ENCODE results near the gene TMEM132C. TPM values are rescaled to one million over a fixed set of nuclear protein-coding genes. Genes with fewer than 3 reads are reported as not detected.

TMEM132C gene
- total and polyA plus RNA-seq, 2 of the 13 experiments (the other 11 are each of a cell fraction or from before 2014, with no cell fraction given): not detected

DNA sequence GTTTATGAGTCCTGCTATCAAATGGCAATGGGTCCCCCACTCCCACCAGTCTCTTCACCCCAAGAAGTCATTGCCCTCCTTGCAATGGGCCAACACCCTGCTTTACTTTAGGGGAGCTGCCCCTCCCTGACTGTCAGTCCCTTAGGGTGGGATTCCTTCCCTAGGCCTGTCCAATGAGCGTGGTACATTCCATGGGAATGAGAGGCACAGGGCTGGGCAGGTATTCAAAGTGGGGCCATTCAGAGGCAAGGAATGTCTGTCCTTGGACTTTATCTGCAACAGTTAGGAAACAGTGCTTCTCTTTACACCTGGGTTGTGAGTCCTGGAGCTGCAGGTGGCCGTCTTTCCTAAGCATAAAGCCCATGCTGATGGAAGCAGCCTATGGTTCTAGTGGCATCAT is 40.8 kb downstream of the TMEM132C start (continued):
- TF ChIP-seq, protein P1, sequence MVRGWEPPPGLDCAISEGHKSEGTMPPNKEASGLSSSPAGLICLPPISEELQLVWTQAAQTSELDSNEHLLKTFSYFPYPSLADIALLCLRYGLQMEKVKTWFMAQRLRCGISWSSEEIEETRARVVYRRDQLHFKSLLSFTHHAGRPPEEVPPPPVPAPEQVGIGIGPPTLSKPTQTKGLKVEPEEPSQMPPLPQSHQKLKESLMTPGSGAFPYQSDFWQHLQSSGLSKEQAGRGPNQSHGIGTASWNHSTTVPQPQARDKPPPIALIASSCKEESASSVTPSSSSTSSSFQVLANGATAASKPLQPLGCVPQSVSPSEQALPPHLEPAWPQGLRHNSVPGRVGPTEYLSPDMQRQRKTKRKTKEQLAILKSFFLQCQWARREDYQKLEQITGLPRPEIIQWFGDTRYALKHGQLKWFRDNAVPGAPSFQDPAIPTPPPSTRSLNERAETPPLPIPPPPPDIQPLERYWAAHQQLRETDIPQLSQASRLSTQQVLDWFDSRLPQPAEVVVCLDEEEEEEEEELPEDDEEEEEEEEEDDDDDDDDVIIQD (CRISPR knock-in tag; IDR thresholded peaks at IDR 0.05; ENCODE audit: low read depth): no peak
- no peak for TF ChIP-seq FOXJ3 (CRISPR knock-in tag; IDR thresholded peaks at IDR 0.05; ENCODE audit: borderline replicate concordance)
- TF ChIP-seq ZNF766 (CRISPR knock-in tag; IDR thresholded peaks at IDR 0.05; ENCODE audit: borderline replicate concordance): no peak
- TF ChIP-seq, protein P2, sequence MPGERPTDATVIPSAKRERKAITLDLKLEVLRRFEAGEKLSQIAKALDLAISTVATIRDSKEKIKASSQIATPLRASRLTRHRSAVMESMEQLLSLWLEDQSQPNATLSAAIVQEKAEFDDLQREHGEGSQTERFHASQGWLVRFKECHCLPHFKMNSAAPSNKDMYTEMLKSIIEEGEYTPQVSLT (CRISPR knock-in tag; IDR thresholded peaks at IDR 0.05; ENCODE audit: borderline replicate concordance, low read depth): no peak
- TF ChIP-seq ZSCAN21 (CRISPR knock-in tag; IDR thresholded peaks at IDR 0.05; ENCODE audit: borderline replicate concordance): no peak
- TF ChIP-seq KDM1A (CRISPR knock-in tag; IDR thresholded peaks at IDR 0.05): no peak
- TF ChIP-seq RFXAP (CRISPR knock-in tag; IDR thresholded peaks at IDR 0.05; ENCODE audit: borderline replicate concordance): no peak

DNA sequence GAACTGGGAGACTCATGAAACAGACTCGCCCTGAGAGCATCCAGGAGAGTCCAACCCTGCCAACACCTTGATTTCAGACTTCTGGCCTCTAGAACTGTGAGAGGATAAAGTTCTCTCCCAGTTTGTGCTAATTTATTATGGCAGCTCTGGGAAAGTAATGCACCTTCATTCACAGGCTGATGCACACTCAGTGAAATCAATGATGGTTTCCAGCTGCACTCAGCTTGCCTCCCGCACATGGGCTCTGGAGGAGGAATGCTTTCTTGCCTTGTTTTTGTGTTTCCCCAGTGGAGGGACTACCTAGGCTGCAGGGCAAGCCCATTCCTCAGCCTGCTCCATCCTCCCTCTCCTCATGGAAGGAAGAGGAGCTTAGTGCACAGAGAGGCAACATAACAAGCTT is 45.7 kb downstream of the TMEM132C start:
- in situ Hi-C loops (cut with HindIII; ENCODE audit: extremely low pct_ligation_motif_present, low pct_unique_long_range_greater_than_20kb): no loop called here
- BruUV-seq (replicated peaks): no TSS peak
- Histone ChIP-seq H3K79me2 (ENCODE audit: insufficient read depth, low read length) (no peaks in the 10 kb centered on the region), H3K4me2 (ENCODE audit: low read depth, low read length) (no peak overlapping the region), H4K20me1 (ENCODE audit: insufficient read depth, low read length) (no peaks in the 10 kb centered on the region), H2AFZ (ENCODE audit: low read length) (no peak overlapping the region), H3K9ac (ENCODE audit: insufficient read depth, low read depth, low read length) (no peak overlapping the region), H3K4me1 (ENCODE audit: insufficient read depth, low read length) (no peaks in the 10 kb centered on the region), H3K4me3 (replicated peaks in 1 of 3; ENCODE audit: insufficient read depth in 1 of 3, low read depth in 2 of 3, low read length in 3 of 3) (no peak overlapping the region), H3K9me3 (ENCODE audit: low read length) (no peaks in the 10 kb centered on the region), H3K27me3 (ENCODE audit: control insufficient read depth in 1 of 2, insufficient read depth in 2 of 2, low read length in 2 of 2) (peaks cover 2 to 3% of the 10 kb centered on the region in 2 experiments; a peak in 3 of 5 replicates), H3K27ac (ENCODE audit: extremely low read length, insufficient read depth, low read length) (no peak overlapping the region), H3K36me3 (replicated peaks in 1 of 2; ENCODE audit: control insufficient read depth in 1 of 2, insufficient read depth in 2 of 2, low read length in 2 of 2) (no peaks in the 10 kb centered on the region)
- FAIRE-seq (no peak), DNase-seq (ENCODE audit: low spot score) (no peak), ATAC-seq (no peak)
- CTCF ChIA-PET (ENCODE audit: low intra/inter-chr PET ratio, low total read pairs): no interaction called here
- intact Hi-C loops (cut with micrococcal nuclease; ENCODE audit: unreplicated experiment): no loop called here
- POLR2A ChIA-PET: no interaction called here
- 0% methylated on average over 2 of the region's 2 CpGs for WGBS (ENCODE audit: low lambda C conversion rate)
- TF ChIP-seq SALL1 (CRISPR knock-in tag; IDR thresholded peaks at IDR 0.05): no peak
- TF ChIP-seq BRCA1 (CRISPR knock-in tag; IDR thresholded peaks at IDR 0.05): no peak
- no peak for TF ChIP-seq FOXK2 (IDR thresholded peaks at IDR 0.05)
- TF ChIP-seq, protein P3, sequence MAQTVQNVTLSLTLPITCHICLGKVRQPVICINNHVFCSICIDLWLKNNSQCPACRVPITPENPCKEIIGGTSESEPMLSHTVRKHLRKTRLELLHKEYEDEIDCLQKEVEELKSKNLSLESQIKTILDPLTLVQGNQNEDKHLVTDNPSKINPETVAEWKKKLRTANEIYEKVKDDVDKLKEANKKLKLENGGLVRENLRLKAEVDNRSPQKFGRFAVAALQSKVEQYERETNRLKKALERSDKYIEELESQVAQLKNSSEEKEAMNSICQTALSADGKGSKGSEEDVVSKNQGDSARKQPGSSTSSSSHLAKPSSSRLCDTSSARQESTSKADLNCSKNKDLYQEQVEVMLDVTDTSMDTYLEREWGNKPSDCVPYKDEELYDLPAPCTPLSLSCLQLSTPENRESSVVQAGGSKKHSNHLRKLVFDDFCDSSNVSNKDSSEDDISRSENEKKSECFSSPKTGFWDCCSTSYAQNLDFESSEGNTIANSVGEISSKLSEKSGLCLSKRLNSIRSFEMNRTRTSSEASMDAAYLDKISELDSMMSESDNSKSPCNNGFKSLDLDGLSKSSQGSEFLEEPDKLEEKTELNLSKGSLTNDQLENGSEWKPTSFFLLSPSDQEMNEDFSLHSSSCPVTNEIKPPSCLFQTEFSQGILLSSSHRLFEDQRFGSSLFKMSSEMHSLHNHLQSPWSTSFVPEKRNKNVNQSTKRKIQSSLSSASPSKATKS (CRISPR knock-in tag; IDR thresholded peaks at IDR 0.05): no peak
- TF ChIP-seq ZFP62 (CRISPR knock-in tag; IDR thresholded peaks at IDR 0.05): no peak
- TF ChIP-seq NCOA5 (CRISPR knock-in tag; IDR thresholded peaks at IDR 0.05): no peak
- TF ChIP-seq, protein P4, sequence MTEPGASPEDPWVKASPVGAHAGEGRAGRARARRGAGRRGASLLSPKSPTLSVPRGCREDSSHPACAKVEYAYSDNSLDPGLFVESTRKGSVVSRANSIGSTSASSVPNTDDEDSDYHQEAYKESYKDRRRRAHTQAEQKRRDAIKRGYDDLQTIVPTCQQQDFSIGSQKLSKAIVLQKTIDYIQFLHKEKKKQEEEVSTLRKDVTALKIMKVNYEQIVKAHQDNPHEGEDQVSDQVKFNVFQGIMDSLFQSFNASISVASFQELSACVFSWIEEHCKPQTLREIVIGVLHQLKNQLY (CRISPR knock-in tag; IDR thresholded peaks at IDR 0.05): no peak
- TF ChIP-seq ZMYM3 (CRISPR knock-in tag; IDR thresholded peaks at IDR 0.05): no peak
- TF ChIP-seq CHD4 (IDR thresholded peaks at IDR 0.05; ENCODE audit: borderline replicate concordance, low read length): no peak
- TF ChIP-seq ZNF557 (CRISPR knock-in tag; IDR thresholded peaks at IDR 0.05): no peak
